Hematopoietic multipotent progenitor cell (in vitro differentiated cells): ENCODE results near the gene PCDHGA10. TPM values are rescaled to one million over a fixed set of nuclear protein-coding genes. Genes with fewer than 3 reads are reported as not detected.
"Not testable (repeated sequence)": the region's sequence is repeated elsewhere in the genome, so short reads cannot be mapped to it uniquely, and the experiment has no call there.

Experiments used
- DNase-seq, 3 donors: peaks; one replicate each; pipeline ENCODE4 v3.0.0-alpha.2; 2011 to 2015; ENCODE audit warnings: low read depth in 2 of 3, low spot score in 2 of 3
- total RNA-seq: library from RNA; depleted of rRNA; stranded (reverse); fragments of >200 nt; gene quantifications from one replicate; pipeline ENCODE4 v1.2.3, GENCODE V29; 2012

The PCDHGA10 gene
- total RNA-seq = 1.1 TPM

GRCh38 chr5:141412854-141413539 lies at the start of gene PCDHGA10:
Gene PCDHGA10 (plus strand): TSS chr5:141412987. CDS start chr5:141413176, 189 bp downstream.
- peak in 2 of 3 donors; percentile 61 to 82 for DNase-seq

- no peak for DNase-seq
These were observed 48.7 kb upstream of the PCDHGA10 start, which contains the start of gene PCDHGA5 for GRCh38 chr5:141363952-141364660. Gene PCDHGA5 (plus strand): TSS chr5:141364162. CDS start chr5:141364331, 169 bp downstream.

DNA sequence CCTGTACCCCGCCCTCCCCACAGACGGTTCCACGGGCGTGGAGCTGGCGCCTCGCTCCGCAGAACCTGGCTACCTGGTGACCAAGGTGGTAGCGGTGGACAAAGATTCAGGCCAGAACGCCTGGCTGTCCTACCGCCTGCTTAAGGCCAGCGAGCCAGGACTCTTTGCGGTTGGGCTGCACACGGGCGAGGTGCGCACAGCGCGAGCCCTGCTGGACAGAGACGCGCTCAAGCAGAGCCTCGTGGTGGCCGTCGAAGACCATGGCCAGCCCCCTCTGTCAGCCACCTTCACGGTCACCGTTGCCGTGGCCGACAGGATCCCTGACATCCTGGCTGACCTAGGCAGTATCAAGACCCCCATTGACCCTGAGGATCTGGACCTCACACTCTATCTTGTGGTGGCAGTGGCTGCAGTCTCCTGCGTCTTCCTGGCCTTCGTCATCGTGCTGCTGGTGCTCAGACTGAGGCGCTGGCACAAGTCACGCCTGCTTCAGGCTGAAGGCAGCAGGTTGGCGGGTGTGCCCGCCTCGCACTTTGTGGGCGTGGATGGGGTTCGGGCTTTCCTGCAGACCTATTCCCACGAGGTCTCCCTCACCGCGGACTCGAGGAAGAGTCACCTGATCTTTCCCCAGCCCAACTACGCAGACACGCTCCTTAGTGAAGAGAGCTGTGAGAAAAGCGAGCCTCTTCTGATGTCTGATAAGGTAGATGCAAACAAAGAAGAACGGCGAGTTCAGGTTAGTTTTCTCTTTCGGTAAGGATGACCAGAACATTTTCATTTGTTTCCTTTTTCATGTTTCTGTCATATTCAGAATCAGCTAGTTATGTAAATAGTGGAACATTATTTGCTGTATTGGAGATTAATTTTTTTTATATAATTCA lies 46.5 kb upstream of the PCDHGA10 start:
- DNase-seq = no peak

DNA sequence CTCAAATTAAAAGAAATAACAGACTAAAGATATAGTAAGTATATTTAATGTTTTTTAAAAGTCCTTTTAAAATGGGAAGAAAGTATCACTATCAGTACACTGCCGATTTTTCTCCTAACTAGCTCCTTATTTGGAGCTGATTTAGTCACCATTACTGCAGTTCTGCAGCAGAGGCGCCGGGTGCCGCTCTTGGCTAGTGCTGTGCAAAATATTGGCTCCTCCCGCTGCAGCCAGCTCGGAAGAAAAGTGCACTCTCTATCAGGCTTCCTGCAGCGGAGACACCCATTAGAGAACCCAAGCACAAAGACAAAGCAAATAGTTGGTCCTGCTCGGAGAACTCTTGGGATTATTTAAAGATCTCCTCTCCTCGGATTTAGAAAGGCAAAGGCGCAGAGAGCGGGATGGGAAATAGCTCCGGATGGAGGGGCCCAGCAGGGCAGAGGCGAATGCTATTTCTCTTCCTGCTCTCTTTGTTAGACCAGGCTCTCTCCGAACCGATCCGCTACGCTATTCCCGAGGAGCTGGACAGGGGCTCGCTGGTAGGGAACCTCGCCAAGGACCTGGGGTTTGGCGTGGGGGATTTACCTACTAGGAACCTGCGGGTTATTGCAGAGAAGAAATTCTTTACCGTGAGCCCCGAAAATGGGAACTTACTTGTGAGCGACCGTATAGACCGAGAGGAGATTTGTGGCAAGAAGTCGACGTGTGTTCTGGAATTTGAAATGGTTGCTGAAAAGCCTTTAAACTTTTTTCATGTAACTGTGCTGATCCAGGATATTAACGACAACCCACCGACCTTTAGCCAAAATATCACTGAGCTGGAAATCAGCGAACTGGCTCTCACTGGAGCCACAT lies 42.6 kb upstream of the PCDHGA10 start, which contains the start of gene PCDHGB3:
Gene PCDHGB3 (plus strand): TSS at position 249 of the 855 bp plus-strand sequence. CDS start 153 bp downstream, at position 402.
- peak in 2 of 3 donors; percentile 55 to 69 for DNase-seq

DNA sequence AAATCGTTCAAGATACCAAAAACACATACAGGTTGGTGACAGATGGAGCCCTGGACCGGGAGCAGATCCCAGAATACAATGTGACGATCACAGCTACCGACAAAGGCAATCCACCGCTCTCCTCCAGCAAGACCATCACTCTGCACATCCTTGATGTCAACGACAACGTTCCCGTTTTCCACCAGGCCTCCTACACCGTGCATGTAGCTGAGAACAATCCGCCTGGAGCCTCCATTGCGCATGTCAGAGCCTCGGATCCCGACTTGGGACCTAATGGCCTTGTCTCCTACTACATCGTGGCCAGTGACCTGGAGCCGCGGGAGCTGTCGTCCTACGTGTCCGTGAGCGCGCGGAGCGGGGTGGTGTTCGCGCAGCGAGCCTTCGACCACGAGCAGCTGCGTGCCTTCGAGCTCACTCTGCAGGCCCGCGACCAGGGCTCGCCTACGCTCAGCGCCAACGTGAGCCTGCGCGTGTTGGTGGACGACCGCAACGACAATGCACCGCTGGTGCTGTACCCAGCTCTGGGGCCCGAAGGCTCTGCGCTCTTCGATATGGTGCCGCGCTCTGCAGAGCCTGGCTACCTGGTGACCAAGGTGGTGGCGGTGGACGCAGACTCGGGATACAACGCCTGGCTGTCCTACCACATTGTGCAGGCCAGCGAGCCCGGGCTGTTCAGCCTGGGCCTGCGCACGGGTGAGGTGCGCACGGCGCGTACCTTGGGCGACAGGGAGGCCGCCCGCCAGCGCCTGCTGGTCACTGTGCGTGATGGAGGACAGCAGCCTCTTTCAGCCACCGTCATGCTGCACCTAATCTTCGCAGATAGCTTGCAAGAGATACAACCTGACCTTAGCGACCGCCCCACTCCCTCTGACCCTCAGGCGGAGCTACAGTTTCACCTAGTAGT lies 41.0 kb upstream of the PCDHGA10 start:
- DNase-seq = no peak

- no peak for DNase-seq
These were observed 39.0 kb upstream of the PCDHGA10 start, which contains the start of gene PCDHGA6 for GRCh38 chr5:141373673-141374317. Gene PCDHGA6 (plus strand): TSS chr5:141373891. CDS start chr5:141374084, 193 bp downstream.

DNA sequence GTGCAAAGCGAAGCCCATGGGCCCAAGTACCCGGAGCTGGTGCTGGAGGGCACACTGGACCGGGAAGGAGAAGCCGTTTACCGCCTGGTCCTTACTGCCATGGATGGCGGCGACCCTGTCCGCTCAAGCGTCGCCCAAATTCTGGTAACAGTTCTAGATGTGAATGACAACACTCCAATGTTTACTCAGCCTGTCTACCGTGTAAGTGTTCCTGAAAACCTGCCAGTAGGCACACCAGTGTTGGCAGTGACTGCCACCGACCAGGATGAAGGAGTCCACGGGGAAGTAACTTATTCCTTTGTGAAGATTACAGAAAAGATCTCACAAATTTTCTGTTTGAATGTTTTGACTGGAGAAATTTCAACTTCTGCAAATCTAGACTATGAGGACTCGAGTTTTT lies 38.2 kb upstream of the PCDHGA10 start:
- no peak for DNase-seq

DNA sequence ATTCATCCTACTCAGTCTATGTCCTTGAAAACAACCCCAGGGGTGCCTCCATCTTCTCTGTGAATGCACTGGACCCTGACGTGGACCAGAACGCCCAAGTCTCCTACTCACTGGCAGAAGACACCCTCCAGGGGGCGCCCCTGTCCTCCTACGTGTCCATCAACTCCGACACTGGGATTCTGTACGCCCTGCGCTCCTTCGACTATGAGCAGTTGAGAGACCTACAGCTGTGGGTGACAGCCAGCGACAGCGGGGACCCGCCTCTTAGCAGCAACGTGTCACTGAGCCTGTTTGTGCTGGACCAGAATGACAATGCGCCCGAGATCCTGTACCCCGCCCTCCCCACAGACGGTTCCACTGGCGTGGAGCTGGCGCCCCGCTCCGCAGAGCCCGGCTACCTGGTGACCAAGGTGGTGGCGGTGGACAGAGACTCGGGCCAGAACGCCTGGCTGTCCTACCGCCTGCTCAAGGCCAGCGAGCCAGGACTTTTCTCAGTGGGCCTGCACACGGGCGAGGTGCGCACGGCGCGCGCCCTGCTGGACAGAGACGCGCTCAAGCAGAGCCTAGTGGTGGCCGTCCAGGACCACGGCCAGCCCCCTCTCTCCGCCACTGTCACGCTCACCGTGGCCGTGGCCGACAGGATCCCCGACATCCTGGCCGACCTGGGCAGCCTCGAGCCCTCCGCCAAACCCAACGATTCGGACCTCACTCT lies 37.2 kb upstream of the PCDHGA10 start:
- DNase-seq = not testable (repeated sequence)

- peak in 1 of 3 donors; percentile 11 for DNase-seq
These were observed 30.1 kb upstream of the PCDHGA10 start, which contains the start of gene PCDHGA7 for GRCh38 chr5:141382469-141383294. Gene PCDHGA7 (plus strand): TSS chr5:141382742. CDS start chr5:141382900, 158 bp downstream.

- DNase-seq = no peak
These were observed 29.4 kb upstream of the PCDHGA10 start for GRCh38 chr5:141383345-141383744.

DNA sequence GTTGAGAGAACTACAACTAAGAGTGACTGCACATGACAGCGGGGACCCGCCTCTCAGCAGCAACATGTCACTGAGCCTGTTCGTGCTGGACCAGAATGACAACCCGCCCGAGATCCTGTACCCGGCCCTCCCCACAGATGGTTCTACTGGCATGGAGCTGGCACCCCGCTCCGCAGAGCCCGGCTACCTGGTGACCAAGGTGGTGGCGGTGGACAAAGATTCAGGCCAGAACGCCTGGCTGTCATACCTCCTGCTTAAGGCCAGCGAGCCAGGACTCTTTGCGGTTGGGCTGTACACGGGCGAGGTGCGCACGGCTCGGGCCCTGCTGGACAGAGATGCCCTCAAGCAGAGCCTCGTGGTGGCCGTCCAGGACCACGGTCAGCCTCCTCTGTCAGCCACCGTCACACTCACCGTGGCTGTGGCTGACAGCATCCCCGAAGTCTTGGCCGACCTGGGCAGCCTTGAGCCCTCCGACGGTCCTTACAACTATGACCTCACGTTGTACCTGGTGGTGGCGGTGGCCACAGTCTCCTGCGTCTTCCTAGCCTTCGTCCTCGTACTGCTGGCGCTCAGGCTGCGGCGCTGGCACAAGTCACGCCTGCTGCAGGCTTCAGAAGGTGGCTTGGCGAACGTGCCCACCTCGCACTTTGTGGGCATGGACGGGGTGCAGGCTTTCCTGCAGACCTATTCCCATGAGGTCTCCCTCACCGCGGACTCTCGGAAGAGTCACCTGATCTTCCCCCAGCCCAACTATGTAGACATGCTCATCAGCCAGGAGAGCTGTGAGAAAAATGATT lies 28.1 kb upstream of the PCDHGA10 start:
- DNase-seq = no peak

GRCh38 chr5:141387557-141388311 lies 25.1 kb upstream of the PCDHGA10 start, which contains the start of gene PCDHGB4:
Gene PCDHGB4 (plus strand): TSS chr5:141387698. CDS start chr5:141387885, 187 bp downstream.
- peak in 1 of 3 donors; percentile 59 for DNase-seq

DNA sequence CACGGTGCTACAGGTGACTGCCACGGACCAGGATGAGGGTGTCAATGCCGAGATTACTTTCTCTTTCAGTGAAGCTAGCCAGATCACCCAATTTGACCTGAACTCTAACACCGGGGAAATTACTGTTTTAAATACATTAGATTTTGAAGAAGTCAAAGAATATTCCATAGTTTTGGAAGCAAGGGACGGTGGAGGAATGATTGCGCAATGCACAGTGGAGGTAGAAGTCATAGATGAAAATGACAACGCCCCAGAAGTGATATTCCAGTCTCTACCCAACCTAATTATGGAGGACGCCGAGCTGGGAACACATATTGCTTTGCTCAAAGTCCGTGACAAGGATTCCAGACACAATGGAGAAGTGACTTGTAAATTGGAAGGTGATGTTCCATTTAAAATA lies 24.1 kb upstream of the PCDHGA10 start:
- DNase-seq = no peak

DNA sequence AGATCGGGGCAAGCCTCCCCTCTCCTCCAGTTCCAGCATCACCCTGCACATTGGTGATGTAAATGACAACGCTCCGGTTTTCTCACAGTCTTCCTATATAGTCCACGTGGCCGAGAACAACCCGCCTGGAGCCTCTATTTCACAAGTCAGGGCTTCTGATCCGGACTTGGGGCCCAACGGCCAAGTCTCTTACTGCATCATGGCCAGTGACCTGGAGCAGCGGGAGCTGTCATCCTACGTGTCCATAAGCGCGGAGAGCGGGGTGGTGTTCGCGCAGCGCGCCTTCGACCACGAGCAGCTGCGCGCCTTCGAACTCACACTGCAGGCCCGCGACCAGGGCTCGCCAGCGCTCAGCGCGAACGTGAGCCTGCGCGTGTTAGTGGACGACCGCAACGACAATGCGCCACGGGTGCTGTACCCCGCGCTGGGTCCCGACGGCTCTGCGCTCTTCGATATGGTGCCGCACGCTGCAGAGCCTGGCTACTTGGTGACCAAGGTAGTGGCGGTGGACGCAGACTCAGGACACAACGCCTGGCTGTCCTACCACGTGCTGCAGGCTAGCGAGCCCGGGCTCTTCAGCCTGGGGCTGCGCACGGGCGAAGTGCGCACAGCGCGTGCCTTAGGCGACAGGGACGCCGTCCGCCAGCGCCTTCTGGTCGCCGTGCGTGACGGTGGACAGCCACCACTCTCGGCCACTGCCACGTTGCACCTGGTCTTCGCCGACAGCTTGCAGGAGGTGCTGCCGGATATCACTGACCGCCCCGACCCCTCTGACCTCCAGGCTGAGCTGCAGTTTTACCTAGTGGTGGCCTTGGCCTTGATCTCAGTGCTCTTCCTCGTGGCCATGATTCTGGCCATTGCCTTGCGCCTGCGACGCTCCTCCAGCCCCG lies 23.4 kb upstream of the PCDHGA10 start:
- DNase-seq = no peak
